ENCODE results near the gene VAT1L.

The VAT1L gene

GRCh38 chr16:77993111-77993985 is 205.0 kb downstream of the VAT1L start:
- Histone ChIP-seq H3K9ac (ENCODE audit: low read depth, low read length) (no peak overlapping the region), H3K27ac (ENCODE audit: low read length) (no peak overlapping the region), H2AFZ (ENCODE audit: low read depth, low read length) (no peak overlapping the region), H3K9me3 (ENCODE audit: insufficient read depth, low read length, severe bottlenecking) (no peaks in the 10 kb centered on the region), H3K4me3 (ENCODE audit: low read depth in 1 of 2, low read length in 2 of 2) (no peak overlapping the region), H3K4me1 (ENCODE audit: insufficient read depth, low read length) (no peaks in the 10 kb centered on the region), H3K79me2 (ENCODE audit: insufficient read depth, low read length) (no peaks in the 10 kb centered on the region), H3K36me3 (ENCODE audit: insufficient read depth, low read length) (no peaks in the 10 kb centered on the region), H3K4me2 (ENCODE audit: insufficient read depth, low read length) (no peak overlapping the region), H4K20me1 (ENCODE audit: insufficient read depth, low read length) (no peaks in the 10 kb centered on the region), H3K27me3 (ENCODE audit: insufficient read depth, low read length, poor library complexity) (no peaks in the 10 kb centered on the region)
- TF ChIP-seq CTCF (IDR thresholded peaks at IDR 0.05; ENCODE audit: borderline replicate concordance, extremely low read depth, low read length, poor library complexity, severe bottlenecking), result no peak
- TF ChIP-seq EZH2 (IDR thresholded peaks at IDR 0.05; ENCODE audit: borderline replicate concordance, low read depth, low read length, severe bottlenecking), result no peak
- no peak for ATAC-seq (ENCODE audit: insufficient read depth, low read depth)
- no peak for DNase-seq

- no peaks in the 10 kb centered on the region for H3K27me3 ChIP-seq (ENCODE audit: insufficient read depth, low read length, poor library complexity)
- no peaks in the 10 kb centered on the region for H3K79me2 ChIP-seq (ENCODE audit: insufficient read depth, low read length)
- H3K4me3 ChIP-seq (ENCODE audit: low read depth in 1 of 2, low read length in 2 of 2), result no peak overlapping the region
- TF ChIP-seq EZH2 (IDR thresholded peaks at IDR 0.05; ENCODE audit: borderline replicate concordance, low read depth, low read length, severe bottlenecking), result no peak
- no peak for TF ChIP-seq CTCF (IDR thresholded peaks at IDR 0.05; ENCODE audit: borderline replicate concordance, extremely low read depth, low read length, poor library complexity, severe bottlenecking)
- H3K9ac ChIP-seq (ENCODE audit: low read depth, low read length), result no peak overlapping the region
- no peaks in the 10 kb centered on the region for H4K20me1 ChIP-seq (ENCODE audit: insufficient read depth, low read length)
- no peaks in the 10 kb centered on the region for H3K4me1 ChIP-seq (ENCODE audit: insufficient read depth, low read length)
- no peak overlapping the region for H3K4me2 ChIP-seq (ENCODE audit: insufficient read depth, low read length)
- H2AFZ ChIP-seq (ENCODE audit: low read depth, low read length), result no peak overlapping the region
- no peaks in the 10 kb centered on the region for H3K36me3 ChIP-seq (ENCODE audit: insufficient read depth, low read length)
- no peak for DNase-seq
- no peaks in the 10 kb centered on the region for H3K9me3 ChIP-seq (ENCODE audit: insufficient read depth, low read length, severe bottlenecking)
- H3K27ac ChIP-seq (ENCODE audit: low read length), result no peak overlapping the region
- ATAC-seq (ENCODE audit: insufficient read depth, low read depth), result no peak
Measured at GRCh38 chr16:77995843-77996455, 207.6 kb downstream of the VAT1L start.

GRCh38 chr16:77998350-77999023 is 210.1 kb downstream of the VAT1L start:
- Histone ChIP-seq H3K79me2 (ENCODE audit: insufficient read depth, low read length) (no peaks in the 10 kb centered on the region), H3K4me1 (ENCODE audit: insufficient read depth, low read length) (0 out of 2 replicates have a peak, but pooled peaks cover 5% of the 10 kb centered on the region), H3K36me3 (ENCODE audit: insufficient read depth, low read length) (no peaks in the 10 kb centered on the region), H3K9me3 (ENCODE audit: insufficient read depth, low read length, severe bottlenecking) (no peaks in the 10 kb centered on the region), H3K9ac (ENCODE audit: low read depth, low read length) (no peak overlapping the region), H3K4me3 (ENCODE audit: low read depth in 1 of 2, low read length in 2 of 2) (no peak overlapping the region), H2AFZ (ENCODE audit: low read depth, low read length) (no peak overlapping the region), H3K4me2 (ENCODE audit: insufficient read depth, low read length) (no peak overlapping the region), H3K27ac (ENCODE audit: low read length) (no peak overlapping the region), H3K27me3 (ENCODE audit: insufficient read depth, low read length, poor library complexity) (no peaks in the 10 kb centered on the region), H4K20me1 (ENCODE audit: insufficient read depth, low read length) (no peaks in the 10 kb centered on the region)
- TF ChIP-seq CTCF (IDR thresholded peaks at IDR 0.05; ENCODE audit: borderline replicate concordance, extremely low read depth, low read length, poor library complexity, severe bottlenecking) (no peak), EZH2 (IDR thresholded peaks at IDR 0.05; ENCODE audit: borderline replicate concordance, low read depth, low read length, severe bottlenecking) (no peak)
- no peak for DNase-seq
- ATAC-seq (ENCODE audit: insufficient read depth, low read depth), result no peak
